HepG2 (cell line): ENCODE data around the gene AARS2. TPM values are rescaled to one million over a fixed set of nuclear protein-coding genes. Genes with fewer than 3 reads are reported as not detected.

Experiments
- ATAC-seq: fragments of 200-7000 bp; cut with Tn5 transposase; 3 replicates; pipeline ENCODE4 v1.9.1; 2020; ENCODE audit warnings: mild to moderate bottlenecking, moderate library complexity
- BruUV-seq: library from RNA; stranded (reverse); fragments of 400-500 nt; replicated peaks from 2 replicates; lab custom pipeline; 2021; lab: Mats Ljungman, UMichigan
- CTCF ChIA-PET: fragments of 300-600 bp; formaldehyde crosslinking; extraction: SDS; loops from one replicate; lab custom pipeline; 2021; ENCODE audit warnings: low total read pairs, inconsistent platforms, low intra/inter-chr PET ratio; lab: Yijun Ruan, JAX
- POLR2A ChIA-PET: fragments of 350-600 bp; sonication (Branson Sonifier 250); formaldehyde crosslinking; loops from one replicate; lab custom pipeline; 2020; ENCODE audit warnings: antibody characterized with exemption, inconsistent platforms; lab: Yijun Ruan, JAX
- DNase-seq: peaks from one replicate; pipeline ENCODE4 v3.0.0-alpha.2; 2015; ENCODE audit warnings: low spot score
- FAIRE-seq: peaks from 3 replicates; lab custom pipeline; 2011; peaks lifted over from hg19 to GRCh38; lab: Jason Lieb, UNC
- H2AFZ ChIP-seq: one replicate; pipeline ENCODE4 v1.6.1; 2011; ENCODE audit warnings: low read length, inconsistent platforms
- H3K27ac ChIP-seq: fragments of 300-600 bp; 3 replicates; pipeline ENCODE4 v1.8.0; 2011; ENCODE audit warnings: mixed run types, mild to moderate bottlenecking, mixed read lengths, low read length, inconsistent platforms; ENCODE audit not compliant: insufficient read depth; ENCODE audit errors: extremely low read length
- H3K27me3 ChIP-seq, 2 experiments: fragments of 200-600 bp in 1 of 2; 2 replicates in 1 of 2; 3 replicates in 1 of 2; pipeline versions ENCODE4 v1.6.0 to v1.8.0; 2011; ENCODE audit warnings: low read length in 2 of 2, mild to moderate bottlenecking in 2 of 2, moderate library complexity in 2 of 2, inconsistent platforms in 1 of 2; ENCODE audit not compliant: insufficient read depth in 2 of 2, control insufficient read depth in 1 of 2
- H3K36me3 ChIP-seq, 2 experiments: fragments of 200-600 bp in 1 of 2; replicated peaks in 1 of 2; 2 replicates in 1 of 2; 3 replicates in 1 of 2; pipeline versions ENCODE4 v1.5.1 to v1.8.0; 2011; ENCODE audit warnings: low read length in 2 of 2, inconsistent platforms in 1 of 2; ENCODE audit not compliant: insufficient read depth in 2 of 2, control insufficient read depth in 1 of 2
- H3K4me1 ChIP-seq: 2 replicates; pipeline ENCODE4 v1.5.1; 2012; ENCODE audit warnings: low read length, inconsistent platforms; ENCODE audit not compliant: insufficient read depth
- H3K4me2 ChIP-seq: 2 replicates; pipeline ENCODE4 v1.6.0; 2011; ENCODE audit warnings: low read depth, low read length, inconsistent platforms
- H3K4me3 ChIP-seq, 3 experiments: fragments of 200-600 bp in 1 of 3; sonication (generic), shearing (Covaris generic) in 1 of 3; replicated peaks in 1 of 3; 2 replicates each; pipeline ENCODE4 v1.5.1; 2011 to 2016; ENCODE audit warnings: low read length in 3 of 3, inconsistent platforms in 2 of 3, low read depth in 2 of 3, mild to moderate bottlenecking in 2 of 3, control low read depth in 1 of 3, mixed read lengths in 1 of 3; ENCODE audit not compliant: insufficient read depth in 1 of 3
- H3K79me2 ChIP-seq: one replicate; pipeline ENCODE4 v1.6.1; 2011; ENCODE audit warnings: low read length, inconsistent platforms; ENCODE audit not compliant: insufficient read depth
- H3K9ac ChIP-seq: 2 replicates; pipeline ENCODE4 v1.6.0; 2011; ENCODE audit warnings: mild to moderate bottlenecking, low read depth, low read length, inconsistent platforms; ENCODE audit not compliant: insufficient read depth
- H3K9me3 ChIP-seq: 2 replicates; pipeline ENCODE4 v1.5.1; 2012; ENCODE audit warnings: mild to moderate bottlenecking, low read length
- H4K20me1 ChIP-seq: 2 replicates; pipeline ENCODE4 v1.6.0; 2011; ENCODE audit warnings: inconsistent platforms, mild to moderate bottlenecking, low read length, moderate library complexity; ENCODE audit not compliant: insufficient read depth
- AGO1 ChIP-seq: fragments of 200-400 bp; formaldehyde crosslinking; IDR thresholded peaks from 2 replicates; pipeline ENCODE4 v1.6.1; 2017; ENCODE audit warnings: mild to moderate bottlenecking, low read depth, low read length, moderate library complexity; ENCODE audit not compliant: poor library complexity, severe bottlenecking
- TCF12 ChIP-seq, 2 experiments: fragments of 450-650 bp in 1 of 2; sonication (generic) in 1 of 2; formaldehyde crosslinking in 1 of 2; IDR thresholded peaks; 2 replicates each; pipeline versions ENCODE4 v1.6.1 to v1.8.0; 2017 to 2022; ENCODE audit warnings: antibody characterized with exemption in 1 of 2, mild to moderate bottlenecking in 1 of 2, missing genetic modification reagents in 1 of 2, moderate library complexity in 1 of 2
- ZBTB38 ChIP-seq: sonication (generic); formaldehyde crosslinking; IDR thresholded peaks from 2 replicates; pipeline ENCODE4 v1.5.1; 2020; ENCODE audit warnings: mild to moderate bottlenecking, missing genetic modification reagents
- ZNF317 ChIP-seq: sonication (generic); formaldehyde crosslinking; IDR thresholded peaks from 2 replicates; pipeline ENCODE4 v1.5.0; 2020; ENCODE audit warnings: mild to moderate bottlenecking, missing genetic modification reagents
- ZNF746 ChIP-seq: sonication (generic); formaldehyde crosslinking; IDR thresholded peaks from 2 replicates; pipeline ENCODE4 v1.8.0; 2022; ENCODE audit warnings: mild to moderate bottlenecking, missing genetic modification reagents
- WGBS: methylation state at CpG from one replicate; pipeline ENCODE4 v1.1.6; 2017; ENCODE audit warnings: low lambda C conversion rate; 5-methylcytosine and 5-hydroxymethylcytosine counted together
- in situ Hi-C: cut with HindIII; loops from 2 replicates; pipeline ENCODE4 v1.10.0; 2017; ENCODE audit warnings: low pct_unique_long_range_greater_than_20kb; ENCODE audit not compliant: extremely low pct_ligation_motif_present
- intact Hi-C: fragments of 100-400 bp; cut with micrococcal nuclease; formaldehyde crosslinking; loops from one replicate; pipeline ENCODE4 v1.10.0; 2022; ENCODE audit not compliant: unreplicated experiment
- polyA plus RNA-seq, 8 experiments: library from polyadenylated mRNA; depleted of rRNA in 3 of 8; stranded (reverse) in 7 of 8; unstranded in 1 of 8; fragments of >200 nt; fragmentation: Illumina TruSeq in 4 of 8; extraction: Trizol in 4 of 8; gene quantifications; 2 replicates each; pipeline versions ENCODE4 v1.2.1 to v1.2.3, GENCODE V29; 2011 to 2016; ENCODE audit warnings: low read depth in 4 of 8, missing spikeins in 1 of 8, mixed read lengths in 1 of 8; ENCODE audit not compliant: insufficient read depth in 1 of 8
- total RNA-seq, 5 experiments: library from RNA; depleted of rRNA; stranded (reverse); fragments of >200 nt; fragmentation: Illumina TruSeq; extraction: Trizol; gene quantifications; 2 replicates each; pipeline ENCODE4 v1.2.3, GENCODE V29; 2016; ENCODE audit warnings: low read depth in 1 of 5
- TF ChIP-seq, protein P1 (sequence below): IDR thresholded peaks from 2 replicates; pipeline ENCODE4 v1.6.1; 2016; ENCODE audit warnings: missing compliant biosample characterization, missing genetic modification reagents, borderline replicate concordance

The AARS2 gene
- total and polyA plus RNA-seq, 2 of the 13 experiments (the other 11 are each of a cell fraction or from before 2014, with no cell fraction given): 7.5 to 24.1 TPM

DNA sequence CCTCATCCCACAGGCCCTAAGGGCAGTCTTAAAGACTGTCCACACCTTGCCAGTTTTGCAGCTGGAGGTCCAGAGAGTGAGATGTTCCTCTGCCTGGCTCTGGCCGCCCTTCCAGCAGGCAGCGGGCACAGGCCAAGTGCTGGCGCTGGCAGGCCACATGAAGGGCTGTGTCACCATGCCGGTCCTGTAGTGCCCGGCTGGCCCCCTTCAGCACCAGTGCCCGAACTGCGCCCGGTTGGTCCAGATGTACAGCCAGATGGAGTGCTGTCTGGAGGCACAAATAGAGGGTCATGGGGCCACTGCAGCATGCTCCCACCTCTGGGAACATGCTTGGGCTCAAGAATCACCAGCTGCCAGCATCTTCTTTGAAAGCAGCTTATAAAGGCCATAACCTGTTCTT is 51.6 kb downstream of the AARS2 start:
- ChIA-PET POLR2A (interaction anchor here (1.3 to 1.4 kb wide), 2 partner anchors 15 to 17 kb away, joined by 5 to 6 read pairs; partner anchors contain the start of gene HSP90AB1), CTCF (no interaction called here)
- Histone ChIP-seq H3K4me2 (no peak overlapping the region), H4K20me1 (peaks cover 2% of the 10 kb centered on the region; the same call in 1 of the 2 replicates), H3K4me1 (peaks cover 38% of the 10 kb centered on the region), H3K9me3 (no peaks in the 10 kb centered on the region), H3K27me3 (no peaks in the 10 kb centered on the region; a peak in 1 of 5 replicates), H3K79me2 (peaks cover 20% of the 10 kb centered on the region), H3K36me3 (peaks cover 2 to 30% of the 10 kb centered on the region in 2 experiments), H3K9ac (no peak overlapping the region), H3K4me3 (no peak overlapping the region), H2AFZ (no peak overlapping the region), H3K27ac (no peak overlapping the region)
- FAIRE-seq (no peak), ATAC-seq (no peak), DNase-seq (no peak)
- intact Hi-C loops: no loop called here
- WGBS: 100% methylated on average over 1 of the region's 8 CpGs
- BruUV-seq: no TSS peak
- in situ Hi-C loops: no loop called here
- TF ChIP-seq ZNF746 (no peak), ZBTB38 (CRISPR knock-in tag) (no peak), TCF12 (IDR thresholded peaks at IDR 0.05) (no peak), TCF12 (CRISPR knock-in tag; IDR thresholded peaks at IDR 0.05) (no peak), AGO1 (peak; percentile 50), ZNF317 (CRISPR knock-in tag) (no peak)
- TF ChIP-seq, protein P1, sequence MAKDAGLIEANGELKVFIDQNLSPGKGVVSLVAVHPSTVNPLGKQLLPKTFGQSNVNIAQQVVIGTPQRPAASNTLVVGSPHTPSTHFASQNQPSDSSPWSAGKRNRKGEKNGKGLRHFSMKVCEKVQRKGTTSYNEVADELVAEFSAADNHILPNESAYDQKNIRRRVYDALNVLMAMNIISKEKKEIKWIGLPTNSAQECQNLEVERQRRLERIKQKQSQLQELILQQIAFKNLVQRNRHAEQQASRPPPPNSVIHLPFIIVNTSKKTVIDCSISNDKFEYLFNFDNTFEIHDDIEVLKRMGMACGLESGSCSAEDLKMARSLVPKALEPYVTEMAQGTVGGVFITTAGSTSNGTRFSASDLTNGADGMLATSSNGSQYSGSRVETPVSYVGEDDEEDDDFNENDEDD (CRISPR knock-in tag): no peak
